ENCODE results near the gene EYS. TPM values are rescaled to one million over a fixed set of nuclear protein-coding genes. Genes with fewer than 3 reads are reported as not detected.

Gene EYS
- total and polyA plus RNA-seq, 2 experiments from 2014 or later: 0.04 TPM; not detected in 1

DNA sequence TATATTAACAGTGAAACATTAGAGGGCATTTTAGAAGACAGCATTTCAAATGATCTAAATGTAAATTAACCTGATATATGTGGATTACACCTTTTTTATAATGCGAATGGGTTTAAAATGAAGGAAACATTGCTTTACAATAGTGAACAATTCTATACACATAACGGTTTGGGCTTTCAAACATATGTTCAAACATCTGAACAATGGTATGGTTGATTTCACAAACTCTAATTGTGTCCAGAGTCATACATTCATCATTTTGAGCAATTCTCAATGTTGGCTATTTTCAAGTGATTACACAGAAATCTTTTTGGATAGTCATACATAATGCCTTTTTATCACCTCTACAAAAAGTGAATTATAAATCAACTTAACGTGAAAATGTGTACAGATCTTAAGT is 1493.3 kb downstream of the EYS start:
- Histone ChIP-seq H3K9me2 (ENCODE audit: insufficient read depth) (no peaks in the 10 kb centered on the region), H4K20me1 (ENCODE audit: insufficient read depth) (no peaks in the 10 kb centered on the region), H3K4me2 (ENCODE audit: unreplicated experiment) (no peak overlapping the region), H3K27me3 (replicated peaks; ENCODE audit: insufficient read depth) (no peaks in the 10 kb centered on the region), H3F3A (ENCODE audit: insufficient read depth) (no peaks in the 10 kb centered on the region), H3K4me1 (ENCODE audit: insufficient read depth) (peaks cover 9% of the 10 kb centered on the region), H3K27ac (no peak overlapping the region), H3K9ac (no peak overlapping the region), H3K79me2 (ENCODE audit: insufficient read depth) (no peaks in the 10 kb centered on the region), H3K4me3 (no peak overlapping the region), H3K36me3 (ENCODE audit: low read depth) (no peaks in the 10 kb centered on the region), H3K9me3 (ENCODE audit: low read depth) (no peaks in the 10 kb centered on the region), H2AFZ (no peak overlapping the region)
- no peak for TF ChIP-seq EZH2phosphoT487 (IDR thresholded peaks at IDR 0.05; ENCODE audit: insufficient read depth, low read depth)
- TF ChIP-seq EZH2 (IDR thresholded peaks at IDR 0.05; ENCODE audit: insufficient read depth, poor library complexity, severe bottlenecking): no peak
- in situ Hi-C loops (cut with MboI): no loop called here
- 31 to 33% methylated on average over 3 of the region's 3 CpGs for WGBS, 2 experiments (ENCODE audit: low coverage in 1 of 2, low lambda C conversion rate in 2 of 2, missing lambda C conversion rate in 2 of 2)
- no peak for DNase-seq

DNA sequence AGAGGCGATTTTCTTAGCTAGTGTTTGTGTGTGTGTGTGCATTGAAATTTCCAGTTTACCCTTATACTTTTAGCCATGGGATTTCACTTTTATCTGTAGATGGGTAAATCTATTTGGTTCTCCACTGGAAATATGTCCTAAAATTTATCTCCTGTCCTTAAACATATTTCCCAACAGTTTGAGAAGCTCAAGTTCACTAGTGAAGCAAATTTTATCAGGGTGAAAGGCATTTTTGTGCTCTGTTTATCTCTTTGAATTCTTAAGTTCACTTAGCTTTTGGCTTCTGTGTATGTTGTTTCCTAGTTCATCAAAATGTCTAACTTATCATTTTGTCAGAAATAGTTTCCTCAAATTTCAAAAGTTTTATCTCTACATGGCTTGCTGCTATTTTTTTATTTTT is 1509.8 kb downstream of the EYS start:
- Histone ChIP-seq H2AFZ (no peak overlapping the region), H3K4me3 (no peak overlapping the region), H3K9me3 (ENCODE audit: low read depth) (no peaks in the 10 kb centered on the region), H3K9me2 (ENCODE audit: insufficient read depth) (no peaks in the 10 kb centered on the region), H3K4me2 (ENCODE audit: unreplicated experiment) (no peak overlapping the region), H3F3A (ENCODE audit: insufficient read depth) (no peaks in the 10 kb centered on the region), H3K79me2 (ENCODE audit: insufficient read depth) (no peaks in the 10 kb centered on the region), H3K27me3 (replicated peaks; ENCODE audit: insufficient read depth) (no peaks in the 10 kb centered on the region), H3K36me3 (ENCODE audit: low read depth) (no peaks in the 10 kb centered on the region), H3K27ac (no peak overlapping the region), H4K20me1 (ENCODE audit: insufficient read depth) (no peaks in the 10 kb centered on the region), H3K9ac (no peak overlapping the region), H3K4me1 (ENCODE audit: insufficient read depth) (no peaks in the 10 kb centered on the region)
- TF ChIP-seq EZH2 (IDR thresholded peaks at IDR 0.05; ENCODE audit: insufficient read depth, poor library complexity, severe bottlenecking) (no peak), EZH2phosphoT487 (IDR thresholded peaks at IDR 0.05; ENCODE audit: insufficient read depth, low read depth) (no peak)
- no peak for DNase-seq
- WGBS, 2 experiments (ENCODE audit: low coverage in 1 of 2, low lambda C conversion rate in 2 of 2, missing lambda C conversion rate in 2 of 2): 83 to 85% methylated on average over 1 of the region's 1 CpG
- in situ Hi-C loops (cut with MboI): no loop called here

- Histone ChIP-seq H3K27me3 (replicated peaks; ENCODE audit: insufficient read depth) (no peaks in the 10 kb centered on the region), H4K20me1 (ENCODE audit: insufficient read depth) (no peaks in the 10 kb centered on the region), H2AFZ (no peak overlapping the region), H3K9me2 (ENCODE audit: insufficient read depth) (no peaks in the 10 kb centered on the region), H3K27ac (no peak overlapping the region), H3F3A (ENCODE audit: insufficient read depth) (no peaks in the 10 kb centered on the region), H3K4me2 (ENCODE audit: unreplicated experiment) (no peak overlapping the region), H3K4me3 (no peak overlapping the region), H3K36me3 (ENCODE audit: low read depth) (no peaks in the 10 kb centered on the region), H3K4me1 (ENCODE audit: insufficient read depth) (no peaks in the 10 kb centered on the region), H3K79me2 (ENCODE audit: insufficient read depth) (no peaks in the 10 kb centered on the region), H3K9me3 (ENCODE audit: low read depth) (no peaks in the 10 kb centered on the region), H3K9ac (no peak overlapping the region)
- no peak for DNase-seq
- 75 to 80% methylated on average over 8 of the region's 8 CpGs for WGBS, 2 experiments (ENCODE audit: low coverage in 1 of 2, low lambda C conversion rate in 2 of 2, missing lambda C conversion rate in 2 of 2)
- in situ Hi-C loops (cut with MboI): no loop called here
- no peak for TF ChIP-seq EZH2phosphoT487 (IDR thresholded peaks at IDR 0.05; ENCODE audit: insufficient read depth, low read depth)
- no peak for TF ChIP-seq EZH2 (IDR thresholded peaks at IDR 0.05; ENCODE audit: insufficient read depth, poor library complexity, severe bottlenecking)
These were observed 1520.4 kb downstream of the EYS start for GRCh38 chr6:64186592-64186991.

- no peak overlapping the region for H3K27ac ChIP-seq
- in situ Hi-C loops (cut with MboI): no loop called here
- no peaks in the 10 kb centered on the region for H3K27me3 ChIP-seq (replicated peaks; ENCODE audit: insufficient read depth)
- TF ChIP-seq EZH2 (IDR thresholded peaks at IDR 0.05; ENCODE audit: insufficient read depth, poor library complexity, severe bottlenecking) (no peak), EZH2phosphoT487 (IDR thresholded peaks at IDR 0.05; ENCODE audit: insufficient read depth, low read depth) (no peak)
- H3K79me2 ChIP-seq (ENCODE audit: insufficient read depth): no peaks in the 10 kb centered on the region
- no peak overlapping the region for H3K4me2 ChIP-seq (ENCODE audit: unreplicated experiment)
- no peaks in the 10 kb centered on the region for H3K9me2 ChIP-seq (ENCODE audit: insufficient read depth)
- H3K9ac ChIP-seq: no peak overlapping the region
- H3K4me3 ChIP-seq: no peak overlapping the region
- no peaks in the 10 kb centered on the region for H3K36me3 ChIP-seq (ENCODE audit: low read depth)
- H3K9me3 ChIP-seq (ENCODE audit: low read depth): no peaks in the 10 kb centered on the region
- no peaks in the 10 kb centered on the region for H4K20me1 ChIP-seq (ENCODE audit: insufficient read depth)
- H2AFZ ChIP-seq: no peak overlapping the region
- no peaks in the 10 kb centered on the region for H3F3A ChIP-seq (ENCODE audit: insufficient read depth)
- no peak for DNase-seq
- H3K4me1 ChIP-seq (ENCODE audit: insufficient read depth): no peaks in the 10 kb centered on the region
- 62 to 63% methylated on average over 5 of the region's 5 CpGs for WGBS, 2 experiments (ENCODE audit: low coverage in 1 of 2, low lambda C conversion rate in 2 of 2, missing lambda C conversion rate in 2 of 2)
These were observed 1521.4 kb downstream of the EYS start for GRCh38 chr6:64185621-64186020.

- H3K4me1 ChIP-seq (ENCODE audit: insufficient read depth): no peaks in the 10 kb centered on the region
- no peaks in the 10 kb centered on the region for H3F3A ChIP-seq (ENCODE audit: insufficient read depth)
- no peaks in the 10 kb centered on the region for H3K79me2 ChIP-seq (ENCODE audit: insufficient read depth)
- no peaks in the 10 kb centered on the region for H3K9me2 ChIP-seq (ENCODE audit: insufficient read depth)
- no peak for DNase-seq
- H4K20me1 ChIP-seq (ENCODE audit: insufficient read depth): no peaks in the 10 kb centered on the region
- in situ Hi-C loops (cut with MboI): no loop called here
- no peak overlapping the region for H3K4me2 ChIP-seq (ENCODE audit: unreplicated experiment)
- 26 to 27% methylated on average over 5 of the region's 5 CpGs for WGBS, 2 experiments (ENCODE audit: low coverage in 1 of 2, low lambda C conversion rate in 2 of 2, missing lambda C conversion rate in 2 of 2)
- no peaks in the 10 kb centered on the region for H3K36me3 ChIP-seq (ENCODE audit: low read depth)
- no peaks in the 10 kb centered on the region for H3K27me3 ChIP-seq (replicated peaks; ENCODE audit: insufficient read depth)
- H3K27ac ChIP-seq: no peak overlapping the region
- no peak overlapping the region for H3K4me3 ChIP-seq
- TF ChIP-seq EZH2 (IDR thresholded peaks at IDR 0.05; ENCODE audit: insufficient read depth, poor library complexity, severe bottlenecking): no peak
- no peak for TF ChIP-seq EZH2phosphoT487 (IDR thresholded peaks at IDR 0.05; ENCODE audit: insufficient read depth, low read depth)
- no peaks in the 10 kb centered on the region for H3K9me3 ChIP-seq (ENCODE audit: low read depth)
- H3K9ac ChIP-seq: no peak overlapping the region
- H2AFZ ChIP-seq: no peak overlapping the region
These were observed 1531.7 kb downstream of the EYS start for GRCh38 chr6:64175296-64175695.

All from GM23248 (cell line).